GM19240 (cell line): ENCODE results near the gene SERPINA1.
"Not testable (repeated sequence)": the region's sequence is repeated elsewhere in the genome, so short reads cannot be mapped to it uniquely, and the experiment has no call there.

ENCODE experiments used
- DNase-seq: peaks from one replicate; pipeline ENCODE4 v3.0.0; 2011; ENCODE audit warnings: low spot score; ENCODE audit not compliant: insufficient read length

SERPINA1 gene

GRCh38 chr14:94388384-94389103 is at the start of gene SERPINA1:
TSS of gene SERPINA1 (minus strand) at chr14:94388602. CDS start at chr14:94383237, 5,365 bp downstream.
- no peak for DNase-seq

- DNase-seq: no peak
Observed at GRCh38 chr14:94428610-94429009, 40.2 kb upstream of the SERPINA1 start.

- no peak for DNase-seq
Observed at GRCh38 chr14:94427016-94427613, 38.7 kb upstream of the SERPINA1 start.

GRCh38 chr14:94426526-94426925 is 38.1 kb upstream of the SERPINA1 start:
- DNase-seq: no peak

- no peak for DNase-seq
Observed at GRCh38 chr14:94424371-94424770, 36.0 kb upstream of the SERPINA1 start.

GRCh38 chr14:94423453-94424056 is 35.2 kb upstream of the SERPINA1 start:
- peak; percentile 41 for DNase-seq

- DNase-seq: no peak
Observed at GRCh38 chr14:94421316-94421715, 32.9 kb upstream of the SERPINA1 start.

GRCh38 chr14:94417497-94418205 is 29.2 kb upstream of the SERPINA1 start:
- not testable (repeated sequence) for DNase-seq

GRCh38 chr14:94412671-94413638 is 24.6 kb upstream of the SERPINA1 start:
- no peak for DNase-seq

- DNase-seq: no peak
Observed at GRCh38 chr14:94411638-94412037, 23.2 kb upstream of the SERPINA1 start.

GRCh38 chr14:94409430-94409829 is 21.0 kb upstream of the SERPINA1 start:
- not testable (repeated sequence) for DNase-seq

- DNase-seq: no peak
Observed at GRCh38 chr14:94408546-94409095, 20.2 kb upstream of the SERPINA1 start.

GRCh38 chr14:94407906-94408305 is 19.5 kb upstream of the SERPINA1 start:
- no peak for DNase-seq

- DNase-seq: no peak
Observed at GRCh38 chr14:94406910-94407309, 18.5 kb upstream of the SERPINA1 start.

- no peak for DNase-seq
Observed at GRCh38 chr14:94405486-94405885, 17.1 kb upstream of the SERPINA1 start.

- no peak for DNase-seq
Observed at GRCh38 chr14:94404561-94404960, 16.2 kb upstream of the SERPINA1 start.

- DNase-seq: no peak
Observed at GRCh38 chr14:94403312-94403932, 15.0 kb upstream of the SERPINA1 start.

- no peak for DNase-seq
Observed at GRCh38 chr14:94401083-94401482, 12.7 kb upstream of the SERPINA1 start.

- no peak for DNase-seq
Observed at GRCh38 chr14:94400422-94400841, 12.0 kb upstream of the SERPINA1 start.

- no peak for DNase-seq
Observed at GRCh38 chr14:94398536-94398935, 10.1 kb upstream of the SERPINA1 start.
